Liver (tissue), 9 donors: ENCODE results near the gene POMT1. TPM values are rescaled to one million over a fixed set of nuclear protein-coding genes. Genes with fewer than 3 reads are reported as not detected.

ENCODE experiments used
- DNase-seq: peaks from one replicate; pipeline ENCODE4 v3.0.0-alpha.2; 2017; ENCODE audit warnings: low spot score
- H3K27ac ChIP-seq, 2 donors: one replicate each; pipeline ENCODE4 v1.7.0; 2013; ENCODE audit warnings: inconsistent platforms in 2 of 2, low read length in 2 of 2, control low read depth in 1 of 2, low read depth in 1 of 2, mild to moderate bottlenecking in 1 of 2
- H3K27me3 ChIP-seq, 4 donors: one replicate each; pipeline versions ENCODE4 v1.6.1 to v1.7.0; 2013; ENCODE audit warnings: low read length in 3 of 4, inconsistent platforms in 1 of 4, mild to moderate bottlenecking in 1 of 4, moderate library complexity in 1 of 4; ENCODE audit not compliant: control insufficient read depth in 4 of 4, insufficient read depth in 4 of 4
- H3K36me3 ChIP-seq, 4 donors: one replicate each; pipeline versions ENCODE4 v1.6.1 to v1.7.0; 2013; ENCODE audit warnings: low read length in 3 of 4, mild to moderate bottlenecking in 3 of 4, low read depth in 1 of 4, moderate library complexity in 1 of 4; ENCODE audit not compliant: control insufficient read depth in 4 of 4, insufficient read depth in 3 of 4
- H3K4me1 ChIP-seq, 4 donors: one replicate each; pipeline versions ENCODE4 v1.6.1 to v1.7.0; 2013; ENCODE audit warnings: low read length in 3 of 4, mild to moderate bottlenecking in 3 of 4, moderate library complexity in 1 of 4; ENCODE audit not compliant: control insufficient read depth in 4 of 4, insufficient read depth in 4 of 4
- H3K4me3 ChIP-seq, 3 donors: one replicate each; pipeline versions ENCODE4 v1.6.1 to v1.7.0; 2013; ENCODE audit warnings: low read length in 3 of 3, control low read depth in 1 of 3, low read depth in 1 of 3, mild to moderate bottlenecking in 1 of 3
- H3K9ac ChIP-seq, 2 donors: one replicate each; pipeline ENCODE4 v1.7.0; 2013; ENCODE audit warnings: low read length in 2 of 2, mild to moderate bottlenecking in 2 of 2, moderate library complexity in 2 of 2, control low read depth in 1 of 2, low read depth in 1 of 2
- H3K9me3 ChIP-seq, 4 donors: one replicate each; pipeline versions ENCODE4 v1.6.1 to v1.7.0; 2013; ENCODE audit warnings: low read length in 3 of 4; ENCODE audit not compliant: control insufficient read depth in 4 of 4
- EGR1 ChIP-seq, 2 donors: IDR thresholded peaks; 2 replicates each; pipeline ENCODE4 v1.6.1; 2016 to 2018; ENCODE audit warnings: antibody characterized with exemption in 2 of 2, low read depth in 2 of 2
- FOXA1 ChIP-seq: IDR thresholded peaks from 2 replicates; pipeline ENCODE4 v1.6.1; 2016; ENCODE audit warnings: antibody characterized with exemption
- FOXA2 ChIP-seq: IDR thresholded peaks from 2 replicates; pipeline ENCODE4 v1.6.1; 2016; ENCODE audit warnings: antibody characterized with exemption
- GABPA ChIP-seq, 2 donors: IDR thresholded peaks in 1 of 2; conservative IDR thresholded peaks in 1 of 2; 2 replicates each; pipeline ENCODE4 v1.6.1; 2016; ENCODE audit warnings: antibody characterized with exemption in 2 of 2, mild to moderate bottlenecking in 1 of 2, moderate library complexity in 1 of 2
- HNF4G ChIP-seq: IDR thresholded peaks from 2 replicates; pipeline ENCODE4 v1.6.1; 2016; ENCODE audit warnings: antibody characterized with exemption
- JUND ChIP-seq, 2 donors: IDR thresholded peaks; 2 replicates each; pipeline ENCODE4 v1.6.1; 2016; ENCODE audit warnings: antibody characterized with exemption in 2 of 2
- NR2F2 ChIP-seq: IDR thresholded peaks from 2 replicates; pipeline ENCODE4 v1.6.1; 2016; ENCODE audit warnings: antibody characterized with exemption
- RAD21 ChIP-seq, 2 donors: IDR thresholded peaks; 2 replicates each; pipeline ENCODE4 v1.6.1; 2016; ENCODE audit warnings: antibody characterized with exemption in 2 of 2, mild to moderate bottlenecking in 2 of 2
- RXRA ChIP-seq, 2 donors: IDR thresholded peaks; 2 replicates each; pipeline ENCODE4 v1.6.1; 2017 to 2018; ENCODE audit warnings: antibody characterized with exemption in 2 of 2, mild to moderate bottlenecking in 1 of 2
- SP1 ChIP-seq: IDR thresholded peaks from 2 replicates; pipeline ENCODE4 v1.6.1; 2018; ENCODE audit warnings: antibody characterized with exemption, mild to moderate bottlenecking
- TAF1 ChIP-seq: conservative IDR thresholded peaks from 2 replicates; pipeline ENCODE4 v1.6.1; 2016; ENCODE audit warnings: antibody characterized with exemption, mild to moderate bottlenecking
- YY1 ChIP-seq: IDR thresholded peaks from 2 replicates; pipeline ENCODE4 v1.6.1; 2016; ENCODE audit warnings: antibody characterized with exemption, mild to moderate bottlenecking
- WGBS: extraction: QIAGEN DNeasy Blood & Tissue Kit; methylation state at CpG from one replicate; pipeline ENCODE4 v1.1.7; 2013; 5-methylcytosine and 5-hydroxymethylcytosine counted together
- polyA plus RNA-seq, 2 donors: library from polyadenylated mRNA; stranded (reverse) in 1 of 2; unstranded in 1 of 2; fragments of 200-250 nt in 1 of 2; fragments of >200 nt in 1 of 2; fragmentation: Nextera tagmentation in 1 of 2; extraction: Ambion mirVana in 1 of 2; gene quantifications; one replicate each; pipeline versions ENCODE4 v1.2.1 to v1.2.3, GENCODE V29; 2013 to 2015
- total RNA-seq, 2 donors: library from RNA; depleted of rRNA; stranded (reverse); fragments of >200 nt; gene quantifications; one replicate each; pipeline ENCODE4 v1.2.3, GENCODE V29; 2014
- TF ChIP-seq, protein P1 (sequence below): IDR thresholded peaks from 2 replicates; pipeline ENCODE4 v1.6.1; 2016; ENCODE audit warnings: antibody characterized with exemption
- TF ChIP-seq, protein P2 (sequence below): fragments of 150-350 bp; IDR thresholded peaks from 2 replicates; pipeline ENCODE4 v1.5.1; 2017; ENCODE audit warnings: improper control_type of control experiment, low read depth, low read length; ENCODE audit not compliant: missing input control
- TF ChIP-seq, protein P3 (sequence below): IDR thresholded peaks from 2 replicates; pipeline ENCODE4 v1.6.1; 2016; ENCODE audit warnings: antibody characterized with exemption
- TF ChIP-seq, protein P4 (sequence below): IDR thresholded peaks from 2 replicates; pipeline ENCODE4 v1.6.1; 2016; ENCODE audit warnings: antibody characterized with exemption, mild to moderate bottlenecking
- donor health status: healthy.
- donor health status: healthy.
- donor health status: healthy.
- donor health status: healthy.
- donor health status: healthy.

Gene POMT1
- total and polyA plus RNA-seq, 4 donors = 11.2 to 14.2 (median 11.6) TPM

DNA sequence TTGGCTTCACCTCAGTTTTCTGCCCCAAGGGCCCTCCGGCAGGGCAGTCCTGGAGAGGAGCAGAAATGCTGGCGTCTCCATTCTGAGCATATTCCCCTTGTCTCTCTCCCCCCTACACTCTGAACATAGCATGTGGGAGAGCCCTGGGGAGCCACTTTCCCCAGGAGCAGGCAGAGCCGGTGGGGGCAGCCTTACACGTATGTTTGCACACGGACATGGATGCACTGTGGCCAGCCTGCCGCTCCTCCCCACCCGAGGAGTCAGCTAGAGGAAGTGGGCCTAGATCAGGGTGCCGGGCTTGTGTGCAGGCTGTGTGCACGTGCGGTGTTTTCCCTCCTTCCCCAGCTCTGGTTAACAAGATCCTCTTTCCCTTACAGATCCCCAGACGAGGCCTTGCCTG, 25.4 kb upstream of the POMT1 start:
- no peak for DNase-seq

DNA sequence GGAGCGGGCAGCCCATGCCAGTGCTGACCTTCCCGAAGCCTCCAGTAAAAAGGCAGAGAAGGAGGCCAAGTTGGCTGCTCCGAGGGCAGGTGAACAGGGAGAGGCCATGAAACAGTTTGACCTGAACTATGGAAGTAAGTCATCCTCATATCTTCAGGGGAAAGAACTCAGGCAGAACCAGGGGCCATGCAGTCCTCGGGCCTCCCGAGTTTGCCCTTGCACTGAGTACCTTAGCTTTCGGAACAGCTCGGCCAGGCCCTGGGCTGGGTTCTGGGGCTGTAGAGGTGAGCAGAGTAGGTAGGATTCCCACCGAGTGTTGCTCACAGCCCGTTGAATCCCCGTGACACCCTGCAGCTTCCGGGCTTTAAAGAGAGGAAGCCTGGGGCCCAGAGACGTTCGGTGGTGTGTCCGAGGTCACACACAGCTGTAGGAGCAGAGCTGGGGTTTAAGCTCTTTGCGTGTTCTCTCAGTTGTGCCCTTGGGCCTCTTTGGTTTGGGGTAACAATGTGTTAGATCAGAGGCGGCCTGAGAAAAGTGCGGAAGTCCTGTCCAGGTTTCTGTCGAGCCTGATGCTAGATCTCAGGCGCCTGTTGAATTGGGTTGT, 24.8 kb upstream of the POMT1 start:
- no peaks in the 10 kb centered on the region for H3K4me1 ChIP-seq
- H3K36me3 ChIP-seq = peaks cover 37 to 92% (median 66%) of the 10 kb centered on the region in 4 donors
- H3K27ac ChIP-seq = no peak overlapping the region
- no peak overlapping the region for H3K9ac ChIP-seq
- no peaks in the 10 kb centered on the region for H3K27me3 ChIP-seq
- 88% methylated on average over 19 of the region's 19 CpGs for WGBS
- no peak for DNase-seq
- no peak overlapping the region for H3K4me3 ChIP-seq
- H3K9me3 ChIP-seq = no peaks in the 10 kb centered on the region
- TF ChIP-seq, protein P1, sequence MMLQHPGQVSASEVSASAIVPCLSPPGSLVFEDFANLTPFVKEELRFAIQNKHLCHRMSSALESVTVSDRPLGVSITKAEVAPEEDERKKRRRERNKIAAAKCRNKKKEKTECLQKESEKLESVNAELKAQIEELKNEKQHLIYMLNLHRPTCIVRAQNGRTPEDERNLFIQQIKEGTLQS = no peak
- TF ChIP-seq RAD21 (IDR thresholded peaks at IDR 0.05) = no peak
- TF ChIP-seq NR2F2 = no peak
- TF ChIP-seq, protein P2, sequence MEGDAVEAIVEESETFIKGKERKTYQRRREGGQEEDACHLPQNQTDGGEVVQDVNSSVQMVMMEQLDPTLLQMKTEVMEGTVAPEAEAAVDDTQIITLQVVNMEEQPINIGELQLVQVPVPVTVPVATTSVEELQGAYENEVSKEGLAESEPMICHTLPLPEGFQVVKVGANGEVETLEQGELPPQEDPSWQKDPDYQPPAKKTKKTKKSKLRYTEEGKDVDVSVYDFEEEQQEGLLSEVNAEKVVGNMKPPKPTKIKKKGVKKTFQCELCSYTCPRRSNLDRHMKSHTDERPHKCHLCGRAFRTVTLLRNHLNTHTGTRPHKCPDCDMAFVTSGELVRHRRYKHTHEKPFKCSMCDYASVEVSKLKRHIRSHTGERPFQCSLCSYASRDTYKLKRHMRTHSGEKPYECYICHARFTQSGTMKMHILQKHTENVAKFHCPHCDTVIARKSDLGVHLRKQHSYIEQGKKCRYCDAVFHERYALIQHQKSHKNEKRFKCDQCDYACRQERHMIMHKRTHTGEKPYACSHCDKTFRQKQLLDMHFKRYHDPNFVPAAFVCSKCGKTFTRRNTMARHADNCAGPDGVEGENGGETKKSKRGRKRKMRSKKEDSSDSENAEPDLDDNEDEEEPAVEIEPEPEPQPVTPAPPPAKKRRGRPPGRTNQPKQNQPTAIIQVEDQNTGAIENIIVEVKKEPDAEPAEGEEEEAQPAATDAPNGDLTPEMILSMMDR = no peak
- no peak for TF ChIP-seq EGR1 (IDR thresholded peaks at IDR 0.05; ENCODE audit: low read depth in 2 of 2)
- no peak for TF ChIP-seq SP1
- no peak for TF ChIP-seq GABPA (IDR thresholded peaks at IDR 0.05 in 1 of 2, conservative IDR thresholded peaks at IDR 0.05 in 1 of 2)
- TF ChIP-seq HNF4G = no peak
- TF ChIP-seq FOXA2 = no peak
- TF ChIP-seq TAF1 = no peak
- TF ChIP-seq RXRA (IDR thresholded peaks at IDR 0.05) = no peak
- TF ChIP-seq JUND (IDR thresholded peaks at IDR 0.05) = no peak
- no peak for TF ChIP-seq FOXA1

More for the DNA sequence above, 25.4 kb upstream of the POMT1 start:
- no peaks in the 10 kb centered on the region for H3K4me1 ChIP-seq
- 88% methylated on average over 11 of the region's 11 CpGs for WGBS
- TF ChIP-seq, protein P2 = no peak
- TF ChIP-seq YY1 = no peak
- no peak for TF ChIP-seq GABPA (IDR thresholded peaks at IDR 0.05 in 1 of 2, conservative IDR thresholded peaks at IDR 0.05 in 1 of 2)
- TF ChIP-seq SP1 = no peak
- no peak for TF ChIP-seq JUND (IDR thresholded peaks at IDR 0.05)
- TF ChIP-seq, protein P1 = no peak
- TF ChIP-seq RAD21 (IDR thresholded peaks at IDR 0.05) = no peak
- TF ChIP-seq HNF4G = no peak
- no peak for TF ChIP-seq NR2F2
- no peak for TF ChIP-seq FOXA1
- no peak for TF ChIP-seq TAF1
- TF ChIP-seq, protein P3, sequence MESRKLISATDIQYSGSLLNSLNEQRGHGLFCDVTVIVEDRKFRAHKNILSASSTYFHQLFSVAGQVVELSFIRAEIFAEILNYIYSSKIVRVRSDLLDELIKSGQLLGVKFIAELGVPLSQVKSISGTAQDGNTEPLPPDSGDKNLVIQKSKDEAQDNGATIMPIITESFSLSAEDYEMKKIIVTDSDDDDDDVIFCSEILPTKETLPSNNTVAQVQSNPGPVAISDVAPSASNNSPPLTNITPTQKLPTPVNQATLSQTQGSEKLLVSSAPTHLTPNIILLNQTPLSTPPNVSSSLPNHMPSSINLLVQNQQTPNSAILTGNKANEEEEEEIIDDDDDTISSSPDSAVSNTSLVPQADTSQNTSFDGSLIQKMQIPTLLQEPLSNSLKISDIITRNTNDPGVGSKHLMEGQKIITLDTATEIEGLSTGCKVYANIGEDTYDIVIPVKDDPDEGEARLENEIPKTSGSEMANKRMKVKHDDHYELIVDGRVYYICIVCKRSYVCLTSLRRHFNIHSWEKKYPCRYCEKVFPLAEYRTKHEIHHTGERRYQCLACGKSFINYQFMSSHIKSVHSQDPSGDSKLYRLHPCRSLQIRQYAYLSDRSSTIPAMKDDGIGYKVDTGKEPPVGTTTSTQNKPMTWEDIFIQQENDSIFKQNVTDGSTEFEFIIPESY = no peak
- TF ChIP-seq EGR1 (IDR thresholded peaks at IDR 0.05; ENCODE audit: low read depth in 2 of 2) = no peak
- TF ChIP-seq, protein P4, sequence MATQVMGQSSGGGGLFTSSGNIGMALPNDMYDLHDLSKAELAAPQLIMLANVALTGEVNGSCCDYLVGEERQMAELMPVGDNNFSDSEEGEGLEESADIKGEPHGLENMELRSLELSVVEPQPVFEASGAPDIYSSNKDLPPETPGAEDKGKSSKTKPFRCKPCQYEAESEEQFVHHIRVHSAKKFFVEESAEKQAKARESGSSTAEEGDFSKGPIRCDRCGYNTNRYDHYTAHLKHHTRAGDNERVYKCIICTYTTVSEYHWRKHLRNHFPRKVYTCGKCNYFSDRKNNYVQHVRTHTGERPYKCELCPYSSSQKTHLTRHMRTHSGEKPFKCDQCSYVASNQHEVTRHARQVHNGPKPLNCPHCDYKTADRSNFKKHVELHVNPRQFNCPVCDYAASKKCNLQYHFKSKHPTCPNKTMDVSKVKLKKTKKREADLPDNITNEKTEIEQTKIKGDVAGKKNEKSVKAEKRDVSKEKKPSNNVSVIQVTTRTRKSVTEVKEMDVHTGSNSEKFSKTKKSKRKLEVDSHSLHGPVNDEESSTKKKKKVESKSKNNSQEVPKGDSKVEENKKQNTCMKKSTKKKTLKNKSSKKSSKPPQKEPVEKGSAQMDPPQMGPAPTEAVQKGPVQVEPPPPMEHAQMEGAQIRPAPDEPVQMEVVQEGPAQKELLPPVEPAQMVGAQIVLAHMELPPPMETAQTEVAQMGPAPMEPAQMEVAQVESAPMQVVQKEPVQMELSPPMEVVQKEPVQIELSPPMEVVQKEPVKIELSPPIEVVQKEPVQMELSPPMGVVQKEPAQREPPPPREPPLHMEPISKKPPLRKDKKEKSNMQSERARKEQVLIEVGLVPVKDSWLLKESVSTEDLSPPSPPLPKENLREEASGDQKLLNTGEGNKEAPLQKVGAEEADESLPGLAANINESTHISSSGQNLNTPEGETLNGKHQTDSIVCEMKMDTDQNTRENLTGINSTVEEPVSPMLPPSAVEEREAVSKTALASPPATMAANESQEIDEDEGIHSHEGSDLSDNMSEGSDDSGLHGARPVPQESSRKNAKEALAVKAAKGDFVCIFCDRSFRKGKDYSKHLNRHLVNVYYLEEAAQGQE = no peak
- H3K9ac ChIP-seq = no peak overlapping the region
- H3K36me3 ChIP-seq = peaks cover 37 to 91% (median 65%) of the 10 kb centered on the region in 4 donors
- no peak overlapping the region for H3K27ac ChIP-seq
- H3K27me3 ChIP-seq = no peaks in the 10 kb centered on the region
- no peaks in the 10 kb centered on the region for H3K9me3 ChIP-seq
- H3K4me3 ChIP-seq = no peak overlapping the region
